ENCODE measurements around the gene BMPR1B. TPM values are rescaled to one million over a fixed set of nuclear protein-coding genes. Genes with fewer than 3 reads are reported as not detected.

Gene BMPR1B
- total and polyA plus RNA-seq, 12 donors, result 0.04 to 7.8 (median 2.5) TPM

DNA sequence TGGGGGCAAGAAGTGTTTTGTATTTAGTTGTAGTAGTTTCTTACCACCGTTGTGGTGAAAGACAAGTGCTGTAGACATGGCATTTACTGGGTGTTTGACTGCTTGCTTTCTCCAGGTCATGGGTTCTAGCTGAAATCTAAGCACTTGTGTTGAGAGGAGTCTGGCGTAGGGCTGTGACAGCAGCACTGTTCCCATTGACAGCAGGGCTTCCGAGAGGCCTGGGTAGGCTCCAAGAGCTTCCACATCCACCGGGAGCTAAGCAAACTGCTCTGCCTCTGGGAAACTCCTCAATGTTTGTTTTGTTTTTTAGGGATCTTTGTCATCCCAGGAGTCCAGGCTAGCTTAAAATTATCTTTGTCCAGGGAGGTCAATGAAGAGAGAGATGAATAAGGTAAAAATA lies 44.3 kb downstream of the BMPR1B start:
- Histone ChIP-seq H3K4me3 (no peak overlapping the region), H3K4me1 (peaks cover 0 to 13% (median 0%) of the 10 kb centered on the region in 9 donors), H3K27ac (no peak overlapping the region), H3K27me3 (peaks cover 0 to 11% (median 0%) of the 10 kb centered on the region in 7 donors), H3K36me3 (no peaks in the 10 kb centered on the region), H3K9me3 (no peaks in the 10 kb centered on the region)
- WGBS, 2 donors, result 19 to 23% methylated on average over 4 of the region's 4 CpGs
- DNase-seq (peak; percentile 35 to 40), ATAC-seq (peak; percentile 52 to 99 (median 94))
- intact Hi-C loops (cut with DNase I), result no loop called here
- TF ChIP-seq, protein P1, sequence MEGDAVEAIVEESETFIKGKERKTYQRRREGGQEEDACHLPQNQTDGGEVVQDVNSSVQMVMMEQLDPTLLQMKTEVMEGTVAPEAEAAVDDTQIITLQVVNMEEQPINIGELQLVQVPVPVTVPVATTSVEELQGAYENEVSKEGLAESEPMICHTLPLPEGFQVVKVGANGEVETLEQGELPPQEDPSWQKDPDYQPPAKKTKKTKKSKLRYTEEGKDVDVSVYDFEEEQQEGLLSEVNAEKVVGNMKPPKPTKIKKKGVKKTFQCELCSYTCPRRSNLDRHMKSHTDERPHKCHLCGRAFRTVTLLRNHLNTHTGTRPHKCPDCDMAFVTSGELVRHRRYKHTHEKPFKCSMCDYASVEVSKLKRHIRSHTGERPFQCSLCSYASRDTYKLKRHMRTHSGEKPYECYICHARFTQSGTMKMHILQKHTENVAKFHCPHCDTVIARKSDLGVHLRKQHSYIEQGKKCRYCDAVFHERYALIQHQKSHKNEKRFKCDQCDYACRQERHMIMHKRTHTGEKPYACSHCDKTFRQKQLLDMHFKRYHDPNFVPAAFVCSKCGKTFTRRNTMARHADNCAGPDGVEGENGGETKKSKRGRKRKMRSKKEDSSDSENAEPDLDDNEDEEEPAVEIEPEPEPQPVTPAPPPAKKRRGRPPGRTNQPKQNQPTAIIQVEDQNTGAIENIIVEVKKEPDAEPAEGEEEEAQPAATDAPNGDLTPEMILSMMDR (IDR thresholded peaks at IDR 0.05), result no peak

DNA sequence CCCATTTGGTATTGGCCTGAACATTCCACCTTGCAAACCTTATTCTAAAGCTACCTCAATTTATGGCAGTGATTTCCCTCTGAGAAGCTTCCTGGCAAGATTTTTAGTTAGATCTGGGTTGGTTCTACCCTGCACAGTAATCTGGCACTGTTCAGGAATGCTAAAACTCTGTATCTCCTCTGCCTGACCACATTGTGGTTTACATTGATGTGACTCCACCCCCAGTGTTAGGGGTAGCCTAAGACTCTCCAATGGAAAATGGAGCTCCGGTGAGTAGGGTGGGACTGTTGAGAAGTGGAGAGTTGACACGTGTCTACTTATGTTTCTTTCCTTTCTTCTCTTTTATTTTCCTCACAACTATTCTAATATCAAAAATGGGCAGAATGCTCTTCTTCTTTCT lies 45.4 kb downstream of the BMPR1B start:
- Histone ChIP-seq H3K27me3 (peaks cover 0 to 11% (median 0%) of the 10 kb centered on the region in 7 donors), H3K4me3 (no peak overlapping the region), H3K9me3 (no peaks in the 10 kb centered on the region), H3K4me1 (peaks cover 0 to 13% (median 0%) of the 10 kb centered on the region in 9 donors), H3K27ac (no peak overlapping the region), H3K36me3 (no peaks in the 10 kb centered on the region)
- ATAC-seq (no peak), DNase-seq (no peak)
- 84 to 87% methylated on average over 2 of the region's 2 CpGs for WGBS, 2 donors
- intact Hi-C loops (cut with DNase I), result no loop called here
- TF ChIP-seq, protein P1 (IDR thresholded peaks at IDR 0.05), result no peak

DNA sequence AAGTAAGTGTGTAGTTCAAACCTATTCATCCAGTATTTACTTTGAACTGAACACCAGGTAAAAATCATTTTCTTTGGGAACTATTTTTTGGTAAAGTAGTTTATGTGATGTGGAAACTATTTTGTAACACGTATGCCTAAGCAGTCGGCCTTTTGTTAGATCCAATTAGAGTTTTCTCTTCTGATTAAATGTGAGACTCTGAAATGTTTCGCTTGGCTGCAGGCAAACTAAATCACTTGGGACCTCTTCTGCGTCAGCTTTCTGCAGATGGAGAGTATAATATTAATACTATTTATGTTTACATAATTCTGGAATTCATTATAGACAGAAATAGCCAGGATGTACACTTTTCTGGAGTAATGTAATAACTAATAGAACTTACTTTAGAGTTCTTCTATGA lies 46.9 kb downstream of the BMPR1B start:
- WGBS, 2 donors, result 67 to 74% methylated on average over 4 of the region's 4 CpGs
- no peaks in the 10 kb centered on the region for H3K36me3 ChIP-seq
- intact Hi-C loops (cut with DNase I), result no loop called here
- no peak overlapping the region for H3K4me3 ChIP-seq
- DNase-seq, result no peak
- H3K27ac ChIP-seq, result no peak overlapping the region
- peaks cover 0 to 8% (median 2%) of the 10 kb centered on the region in 7 donors for H3K27me3 ChIP-seq
- peaks cover 0 to 13% (median 0%) of the 10 kb centered on the region in 9 donors for H3K4me1 ChIP-seq
- no peak for ATAC-seq
- TF ChIP-seq, protein P1 (IDR thresholded peaks at IDR 0.05), result no peak
- H3K9me3 ChIP-seq, result no peaks in the 10 kb centered on the region

DNA sequence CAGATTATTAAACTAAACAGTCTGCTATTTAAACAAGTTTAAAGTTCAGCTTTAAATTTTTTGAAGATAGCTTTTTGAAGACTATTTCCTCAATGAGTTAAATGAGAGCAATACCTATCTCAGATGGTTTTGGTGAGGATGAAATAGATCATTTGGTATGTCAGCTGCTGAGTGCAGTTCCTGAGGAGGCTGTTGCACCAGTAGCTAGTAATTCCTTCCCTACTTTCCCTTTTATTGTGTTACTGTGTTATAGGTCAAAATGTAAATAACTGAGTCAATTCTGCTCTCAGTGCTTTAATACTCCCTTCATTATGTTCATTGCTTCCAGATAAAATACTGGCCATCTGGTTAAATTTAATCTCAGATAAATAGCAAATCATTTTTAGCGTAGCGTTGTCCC lies 48.6 kb downstream of the BMPR1B start:
- Histone ChIP-seq H3K36me3 (no peaks in the 10 kb centered on the region), H3K4me3 (no peak overlapping the region), H3K4me1 (peaks cover 0 to 9% (median 0%) of the 10 kb centered on the region in 9 donors), H3K27ac (no peak overlapping the region), H3K9me3 (no peaks in the 10 kb centered on the region), H3K27me3 (peaks cover 0 to 8% (median 0%) of the 10 kb centered on the region in 7 donors)
- DNase-seq (no peak), ATAC-seq (no peak)
- TF ChIP-seq, protein P1 (IDR thresholded peaks at IDR 0.05), result no peak
- intact Hi-C loops (cut with DNase I), result no loop called here
- 96 to 99% methylated on average over 2 of the region's 2 CpGs for WGBS, 2 donors
